HG02588 (cell line): ENCODE results near the gene PTPRG.

ENCODE experiments used
- ATAC-seq: cut with Tn5 transposase; IDR thresholded peaks from one replicate; pipeline ENCODE4 v1.9.1; 2021; ENCODE audit warnings: mild to moderate bottlenecking, moderate library complexity; ENCODE audit not compliant: unreplicated experiment

Gene PTPRG

GRCh38 chr3:61616586-61616985 lies 55.2 kb downstream of the PTPRG start:
- no peak for ATAC-seq

- no peak for ATAC-seq
Measured at GRCh38 chr3:61617041-61617440, 55.7 kb downstream of the PTPRG start.

GRCh38 chr3:61617651-61618050 lies 56.3 kb downstream of the PTPRG start:
- ATAC-seq: no peak

GRCh38 chr3:61618231-61618630 lies 56.9 kb downstream of the PTPRG start:
- no peak for ATAC-seq

GRCh38 chr3:61618871-61619270 lies 57.5 kb downstream of the PTPRG start:
- no peak for ATAC-seq

GRCh38 chr3:61620073-61620472 lies 58.7 kb downstream of the PTPRG start:
- ATAC-seq: no peak

GRCh38 chr3:61624300-61624699 lies 62.9 kb downstream of the PTPRG start:
- no peak for ATAC-seq

GRCh38 chr3:61625429-61625828 lies 64.1 kb downstream of the PTPRG start:
- ATAC-seq: no peak

- no peak for ATAC-seq
Measured at GRCh38 chr3:61626484-61626883, 65.1 kb downstream of the PTPRG start.

- ATAC-seq: no peak
Measured at GRCh38 chr3:61627768-61628185, 66.4 kb downstream of the PTPRG start.

GRCh38 chr3:61628636-61629035 lies 67.3 kb downstream of the PTPRG start:
- ATAC-seq: no peak

GRCh38 chr3:61629442-61629841 lies 68.1 kb downstream of the PTPRG start:
- no peak for ATAC-seq

GRCh38 chr3:61631108-61631769 lies 69.9 kb downstream of the PTPRG start:
- no peak for ATAC-seq

- ATAC-seq: no peak
Measured at GRCh38 chr3:61632568-61633175, 71.3 kb downstream of the PTPRG start.

GRCh38 chr3:61634678-61635077 lies 73.3 kb downstream of the PTPRG start:
- ATAC-seq: no peak

- ATAC-seq: peak; percentile 98
Measured at GRCh38 chr3:61637088-61638051, 76.0 kb downstream of the PTPRG start.

GRCh38 chr3:61638741-61639140 lies 77.4 kb downstream of the PTPRG start:
- ATAC-seq: no peak

- ATAC-seq: no peak
Measured at GRCh38 chr3:61639991-61640390, 78.6 kb downstream of the PTPRG start.

GRCh38 chr3:61645148-61645547 lies 83.8 kb downstream of the PTPRG start:
- no peak for ATAC-seq

GRCh38 chr3:61646360-61646759 lies 85.0 kb downstream of the PTPRG start:
- no peak for ATAC-seq

GRCh38 chr3:61646851-61647525 lies 85.6 kb downstream of the PTPRG start:
- ATAC-seq: no peak
